A673 (cell line): ENCODE data around the gene FUT4.

Experiments
- CTCF ChIP-seq: fragments of 300-800, 200-600 bp; sonication (generic); conservative IDR thresholded peaks from 2 replicates; pipeline ENCODE4 v1.5.1; 2017; ENCODE audit warnings: low read depth, mild to moderate bottlenecking, antibody characterized with exemption, low read length, moderate library complexity, mixed read lengths
- EZH2 ChIP-seq: fragments of 200-600 bp; sonication (generic); IDR thresholded peaks from 2 replicates; pipeline ENCODE4 v1.6.1; 2017; ENCODE audit warnings: borderline replicate concordance, low read depth, mild to moderate bottlenecking, mixed read lengths, antibody characterized with exemption, low read length; ENCODE audit not compliant: poor library complexity, severe bottlenecking

GRCh38 chr11:94511932-94512781, 31.6 kb upstream of the FUT4 start, which contains the start of gene C11orf97:
- TF ChIP-seq EZH2 (no peak), CTCF (no peak)
